ENCODE measurements around the gene RALGPS1. TPM values are rescaled to one million over a fixed set of nuclear protein-coding genes. Genes with fewer than 3 reads are reported as not detected.

Gene RALGPS1
- total RNA-seq, 1 experiment from 2014 or later, result 18.6 TPM

GRCh38 chr9:127155314-127155960, 240.9 kb downstream of the RALGPS1 start:
- Histone ChIP-seq H3K23me2 (ENCODE audit: insufficient read length, low read depth, low read length, poor library complexity, severe bottlenecking) (no peaks in the 10 kb centered on the region), H3K27me3 (ENCODE audit: insufficient read depth, low read length) (no peaks in the 10 kb centered on the region), H3K4me1 (ENCODE audit: insufficient read depth, low read length) (peaks cover 6% of the 10 kb centered on the region; the same call in 1 of the 2 replicates), H4K8ac (replicated peaks; ENCODE audit: insufficient read length, low read depth, low read length) (no peak overlapping the region), H3T11ph (ENCODE audit: low read length) (no peak overlapping the region), H3K4ac (ENCODE audit: low read depth, low read length) (no peak overlapping the region), H2BK5ac (ENCODE audit: insufficient read length, low read length) (no peak overlapping the region), H4K91ac (ENCODE audit: insufficient read length, low read depth, low read length) (no peak overlapping the region), H2AK5ac (ENCODE audit: insufficient read length, low read length) (no peak overlapping the region), H3K27ac (ENCODE audit: insufficient read length, low read depth, low read length) (no peak overlapping the region), H3K18ac (ENCODE audit: insufficient read length, low read depth, low read length) (peak overlapping the region; percentile 26), H2BK12ac (ENCODE audit: insufficient read length, low read depth, low read length) (no peak overlapping the region), H3K56ac (ENCODE audit: insufficient read length, low read depth, low read length) (no peak overlapping the region), H3K79me1 (ENCODE audit: insufficient read depth, low read depth, low read length, poor library complexity, severe bottlenecking) (no peaks in the 10 kb centered on the region), H3K9ac (ENCODE audit: extremely low read depth, insufficient read length, low read length) (no peak overlapping the region), H3K9me3 (ENCODE audit: control insufficient read depth, low read depth, low read length) (no peaks in the 10 kb centered on the region), H2BK20ac (ENCODE audit: low read depth, low read length, poor library complexity, severe bottlenecking) (no peak overlapping the region), H3K4me2 (ENCODE audit: insufficient read depth, insufficient read length, low read length) (no peak overlapping the region), H4K20me1 (ENCODE audit: control insufficient read depth, insufficient read depth, insufficient read length) (no peaks in the 10 kb centered on the region), H2BK120ac (ENCODE audit: low read depth, low read length, poor library complexity, severe bottlenecking) (no peak overlapping the region), H3K79me2 (ENCODE audit: insufficient read depth, low read length) (no peaks in the 10 kb centered on the region), H3K14ac (ENCODE audit: insufficient read depth, low read length) (peak overlapping the region; percentile 28; the same call in 1 of the 2 replicates), H3K23ac (ENCODE audit: insufficient read length, low read depth, low read length) (no peak overlapping the region), H4K5ac (ENCODE audit: insufficient read length, low read depth, low read length) (no peak overlapping the region), H2BK15ac (ENCODE audit: low read depth, low read length) (no peak overlapping the region), H2AFZ (ENCODE audit: low read length) (no peak overlapping the region)
- peaks cover 21 to 22% of the 10 kb centered on the region in 2 experiments for H3K4me1 Mint-ChIP-seq
- no peak overlapping the region for H3K4me3 Mint-ChIP-seq
- TF ChIP-seq CTCF (conservative IDR thresholded peaks at IDR 0.05), result no peak
- WGBS (ENCODE audit: extremely low coverage, insufficient read length, low lambda C conversion rate), result no CpG with 5 or more reads among the region's 5 CpGs
- H3K27me3 Mint-ChIP-seq (ENCODE audit: low read depth), result no peaks in the 10 kb centered on the region
- H3K27ac Mint-ChIP-seq, result peak overlapping the region in 1 of 3 experiments; percentile 16; a peak in 4 of 7 replicates
- no peaks in the 10 kb centered on the region for H3K9me3 Mint-ChIP-seq
- no peaks in the 10 kb centered on the region for H3K36me3 Mint-ChIP-seq (ENCODE audit: insufficient read depth in 1 of 3, low read depth in 3 of 3)
- DNase-seq, result peak; percentile 20

Data from H9 (cell line).